GM20431 (cell line): ENCODE measurements around the gene BSN.

Source experiments
- in situ Hi-C: fragments of 300-500 bp; cut with MseI, MboI; formaldehyde crosslinking; loops from one replicate; pipeline ENCODE4 v1.15.0; 2020; ENCODE audit warnings: low sequenced_read_pairs; ENCODE audit not compliant: unreplicated experiment

The BSN gene

DNA sequence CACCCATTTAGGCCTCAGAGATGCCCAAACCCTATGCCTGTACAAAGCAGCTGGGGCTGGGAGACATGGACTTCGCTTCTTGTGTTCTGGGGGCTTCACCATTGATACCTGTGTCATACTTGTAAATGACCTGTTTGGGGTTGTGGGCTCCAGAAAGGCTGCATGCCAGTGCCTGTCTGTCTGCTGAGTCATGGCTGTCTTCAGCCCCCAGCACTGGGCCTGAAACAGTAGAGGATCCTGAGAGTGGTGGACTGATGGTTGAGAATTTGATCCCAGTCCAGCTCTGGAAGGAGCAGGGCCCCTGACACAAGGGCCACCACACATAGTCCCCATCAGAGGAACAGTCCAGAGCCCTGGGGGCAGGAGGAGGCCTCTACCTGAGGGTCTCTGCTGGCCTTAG, 95.3 kb downstream of the BSN start:
- in situ Hi-C loops: no loop called here

DNA sequence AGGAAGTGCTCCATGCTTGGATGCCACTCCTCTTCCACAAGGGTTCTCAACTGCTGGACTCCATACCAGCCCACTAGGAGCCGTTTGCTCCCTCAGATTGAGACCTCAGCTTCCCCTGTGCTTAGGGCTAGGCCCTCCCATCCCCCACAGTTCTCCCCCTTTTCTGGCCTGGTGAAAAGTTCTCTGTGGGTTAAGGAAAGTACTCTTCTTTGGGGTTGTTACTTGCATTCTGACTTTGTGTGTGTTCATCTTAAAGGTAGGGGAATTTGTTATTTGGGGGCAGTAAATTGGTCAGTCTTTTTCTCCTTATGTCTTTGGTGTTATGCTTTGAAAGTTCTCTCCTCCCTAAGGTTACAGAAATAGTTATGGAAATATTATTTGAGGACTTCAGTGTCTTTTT, 95.9 kb downstream of the BSN start:
- in situ Hi-C loops: no loop called here

DNA sequence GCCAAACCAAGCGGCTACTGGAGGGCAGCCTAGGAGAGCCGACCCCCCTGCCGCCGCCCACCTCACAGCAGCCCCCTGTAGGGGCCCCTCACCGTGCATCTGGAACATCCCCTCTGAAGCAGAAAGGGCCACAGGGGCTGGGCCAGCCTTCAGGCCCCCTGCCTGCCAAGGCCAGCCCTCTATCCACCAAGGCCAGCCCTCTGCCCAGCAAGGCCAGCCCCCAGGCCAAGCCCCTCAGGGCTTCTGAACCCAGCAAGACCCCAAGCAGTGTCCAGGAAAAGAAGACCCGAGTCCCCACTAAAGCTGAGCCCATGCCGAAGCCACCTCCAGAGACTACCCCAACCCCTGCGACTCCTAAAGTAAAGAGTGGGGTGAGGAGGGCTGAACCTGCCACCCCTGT, 96.4 kb downstream of the BSN start:
- in situ Hi-C loops: no loop called here

DNA sequence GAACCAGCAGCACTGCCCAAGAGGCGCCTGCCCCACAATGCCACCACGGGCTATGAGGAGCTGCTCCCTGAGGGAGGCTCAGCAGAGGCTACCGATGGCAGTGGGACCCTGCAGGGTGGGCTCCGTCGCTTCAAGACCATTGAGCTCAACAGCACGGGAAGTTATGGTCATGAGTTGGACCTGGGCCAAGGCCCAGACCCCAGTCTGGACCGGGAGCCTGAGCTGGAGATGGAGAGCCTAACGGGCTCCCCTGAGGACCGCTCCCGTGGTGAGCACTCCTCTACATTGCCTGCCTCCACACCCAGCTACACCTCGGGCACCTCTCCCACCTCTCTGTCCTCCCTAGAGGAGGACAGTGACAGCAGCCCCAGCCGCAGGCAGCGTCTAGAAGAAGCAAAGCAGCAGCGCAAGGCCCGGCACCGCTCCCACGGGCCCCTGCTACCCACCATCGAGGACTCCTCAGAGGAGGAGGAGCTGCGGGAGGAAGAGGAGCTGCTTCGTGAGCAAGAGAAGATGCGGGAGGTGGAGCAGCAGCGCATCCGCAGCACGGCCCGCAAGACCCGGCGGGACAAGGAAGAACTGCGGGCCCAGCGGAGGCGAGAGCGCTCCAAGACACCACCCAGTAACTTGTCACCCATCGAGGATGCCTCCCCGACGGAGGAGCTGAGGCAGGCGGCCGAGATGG, 98.1 kb downstream of the BSN start:
- in situ Hi-C loops: no loop called here

- in situ Hi-C loops: no loop called here
Measured at GRCh38 chr3:49652903-49653415, 98.7 kb downstream of the BSN start.

DNA sequence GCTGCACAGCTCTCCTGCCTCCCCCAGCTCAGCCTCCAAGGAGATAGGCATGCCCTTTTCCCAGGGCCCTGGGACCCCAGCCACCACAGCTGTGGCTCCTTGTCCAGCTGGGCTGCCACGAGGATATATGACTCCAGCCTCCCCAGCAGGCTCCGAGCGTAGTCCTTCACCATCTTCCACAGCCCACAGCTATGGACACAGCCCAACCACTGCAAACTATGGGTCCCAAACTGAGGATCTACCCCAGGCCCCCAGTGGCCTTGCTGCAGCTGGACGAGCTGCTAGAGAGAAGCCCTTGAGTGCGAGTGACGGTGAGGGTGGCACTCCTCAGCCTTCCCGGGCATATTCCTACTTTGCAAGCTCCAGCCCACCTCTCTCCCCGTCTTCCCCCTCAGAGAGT, 99.3 kb downstream of the BSN start:
- in situ Hi-C loops: no loop called here

GRCh38 chr3:49654176-49654825, 100.0 kb downstream of the BSN start:
- in situ Hi-C loops: no loop called here

GRCh38 chr3:49654955-49655556, 100.8 kb downstream of the BSN start:
- in situ Hi-C loops: no loop called here

- in situ Hi-C loops: no loop called here
Measured at GRCh38 chr3:49655731-49656285, 101.5 kb downstream of the BSN start.

DNA sequence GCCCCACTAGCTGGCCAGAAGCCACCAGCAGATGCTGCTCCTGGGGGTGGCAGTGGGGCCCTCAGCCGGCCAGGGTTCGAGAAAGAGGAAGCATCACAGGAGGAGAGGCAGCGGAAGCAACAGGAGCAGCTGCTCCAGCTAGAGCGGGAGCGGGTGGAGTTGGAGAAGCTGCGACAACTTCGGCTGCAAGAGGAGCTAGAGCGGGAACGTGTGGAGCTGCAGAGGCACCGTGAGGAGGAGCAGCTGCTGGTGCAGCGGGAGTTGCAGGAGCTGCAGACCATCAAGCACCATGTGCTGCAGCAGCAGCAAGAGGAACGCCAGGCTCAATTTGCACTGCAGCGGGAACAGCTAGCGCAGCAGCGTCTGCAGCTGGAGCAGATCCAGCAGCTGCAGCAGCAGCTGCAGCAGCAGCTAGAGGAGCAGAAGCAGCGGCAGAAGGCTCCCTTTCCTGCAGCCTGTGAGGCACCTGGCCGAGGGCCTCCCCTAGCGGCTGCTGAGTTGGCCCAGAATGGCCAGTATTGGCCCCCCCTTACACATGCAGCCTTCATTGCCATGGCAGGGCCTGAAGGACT, 102.3 kb downstream of the BSN start:
- in situ Hi-C loops: no loop called here

DNA sequence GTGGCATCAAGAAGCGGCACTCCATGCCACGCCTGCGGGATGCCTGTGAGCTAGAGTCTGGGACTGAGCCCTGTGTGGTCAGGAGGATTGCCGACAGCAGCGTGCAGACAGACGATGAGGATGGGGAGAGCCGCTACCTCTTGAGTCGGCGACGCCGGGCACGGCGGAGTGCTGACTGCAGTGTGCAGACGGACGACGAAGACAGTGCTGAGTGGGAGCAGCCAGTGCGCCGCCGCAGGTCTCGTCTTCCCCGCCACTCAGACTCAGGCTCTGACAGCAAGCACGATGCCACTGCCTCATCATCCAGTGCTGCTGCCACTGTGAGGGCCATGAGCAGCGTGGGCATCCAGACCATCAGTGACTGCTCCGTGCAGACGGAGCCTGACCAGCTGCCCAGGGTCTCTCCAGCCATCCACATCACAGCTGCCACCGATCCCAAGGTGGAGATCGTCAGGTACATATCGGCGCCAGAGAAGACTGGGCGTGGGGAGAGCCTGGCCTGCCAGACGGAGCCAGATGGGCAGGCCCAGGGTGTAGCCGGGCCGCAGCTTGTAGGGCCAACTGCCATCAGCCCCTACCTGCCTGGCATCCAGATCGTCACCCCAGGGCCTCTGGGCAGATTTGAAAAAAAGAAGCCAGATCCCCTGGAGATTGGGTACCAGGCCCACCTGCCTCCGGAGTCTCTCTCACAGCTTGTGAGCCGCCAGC, 103.1 kb downstream of the BSN start:
- in situ Hi-C loops: no loop called here

DNA sequence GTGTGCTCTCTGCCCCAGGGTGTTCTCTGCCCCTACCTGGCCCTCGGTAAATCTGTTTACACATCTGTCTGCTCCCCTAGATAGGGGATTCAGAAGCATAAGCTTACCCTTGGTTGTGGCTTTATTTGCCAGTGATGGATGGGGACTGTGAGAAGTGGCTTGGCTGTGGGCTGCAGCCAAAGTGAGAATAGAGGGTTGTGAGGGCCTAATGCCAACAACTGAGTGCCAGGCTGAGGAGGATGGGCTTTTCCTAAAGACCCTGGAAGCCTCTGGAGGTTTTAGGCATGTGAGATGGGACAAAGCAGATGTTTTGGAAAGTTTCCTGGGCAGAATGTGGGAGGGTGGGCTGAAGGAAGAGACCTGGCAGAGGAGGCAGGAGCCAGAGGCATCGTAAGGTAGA, 104.4 kb downstream of the BSN start:
- in situ Hi-C loops: no loop called here

GRCh38 chr3:49659756-49660155, 105.5 kb downstream of the BSN start:
- in situ Hi-C loops: loop anchor here (10.0 kb wide), 1 partner anchor 125 kb away; no protein-coding TSS in a partner anchor

- in situ Hi-C loops: loop anchor here (10.0 kb wide), 1 partner anchor 126 kb away; no protein-coding TSS in a partner anchor
Measured at GRCh38 chr3:49661281-49661680, 107.0 kb downstream of the BSN start.

GRCh38 chr3:49662021-49662420, 107.7 kb downstream of the BSN start:
- in situ Hi-C loops: loop anchor here (10.0 kb wide), 1 partner anchor 127 kb away; no protein-coding TSS in a partner anchor

DNA sequence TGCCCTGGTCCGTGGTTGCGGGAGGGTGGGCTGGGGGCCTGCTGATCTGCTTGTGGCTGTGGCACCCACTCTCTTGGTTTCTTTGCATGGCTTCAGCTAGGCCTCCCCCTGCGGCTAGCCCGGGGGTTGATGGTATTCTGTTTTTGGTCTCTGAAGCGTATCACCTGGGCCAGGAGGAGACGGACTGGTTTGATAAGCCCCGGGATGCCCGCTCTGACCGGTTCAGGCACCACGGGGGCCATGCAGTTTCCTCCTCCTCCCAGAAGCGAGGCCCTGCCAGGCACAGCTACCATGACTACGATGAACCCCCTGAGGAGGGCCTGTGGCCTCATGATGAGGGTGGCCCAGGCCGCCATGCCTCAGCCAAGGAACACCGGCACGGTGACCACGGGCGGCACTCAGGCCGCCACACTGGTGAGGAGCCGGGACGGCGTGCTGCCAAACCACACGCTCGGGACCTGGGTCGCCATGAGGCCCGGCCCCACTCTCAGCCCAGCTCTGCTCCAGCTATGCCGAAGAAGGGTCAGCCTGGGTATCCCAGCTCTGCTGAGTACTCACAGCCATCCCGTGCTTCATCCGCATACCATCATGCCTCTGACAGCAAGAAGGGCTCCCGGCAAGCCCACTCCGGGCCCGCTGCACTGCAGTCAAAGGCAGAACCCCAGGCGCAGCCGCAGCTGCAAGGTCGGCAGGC, 108.6 kb downstream of the BSN start:
- in situ Hi-C loops: loop anchor here (10.0 kb wide), 1 partner anchor 128 kb away; no protein-coding TSS in a partner anchor

GRCh38 chr3:49663831-49664230, 109.6 kb downstream of the BSN start:
- in situ Hi-C loops: loop anchor here (10.0 kb wide), 1 partner anchor 129 kb away; no protein-coding TSS in a partner anchor

DNA sequence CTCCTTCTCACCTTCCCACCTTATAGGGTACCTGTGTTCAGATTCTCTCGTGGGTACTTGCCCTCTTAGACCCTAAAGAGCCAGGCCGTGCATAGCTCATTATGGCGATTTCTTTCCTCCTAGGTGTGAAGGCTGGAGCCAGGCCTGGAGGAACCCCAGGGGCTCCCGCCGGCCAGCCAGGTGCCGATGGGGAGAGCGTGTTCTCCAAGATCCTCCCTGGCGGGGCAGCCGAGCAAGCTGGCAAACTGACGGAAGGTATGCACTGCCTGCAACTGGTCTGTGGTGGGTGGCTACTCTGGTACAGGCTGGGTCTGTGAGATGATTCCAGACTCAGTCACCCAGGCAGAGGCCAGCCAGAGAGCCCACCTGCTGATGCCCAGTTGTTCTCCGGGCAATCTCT, 110.0 kb downstream of the BSN start:
- in situ Hi-C loops: loop anchor here (10.0 kb wide), 1 partner anchor 129 kb away; no protein-coding TSS in a partner anchor
